GM12878 (cell line): ENCODE results near the gene PPT2. TPM values are rescaled to one million over a fixed set of nuclear protein-coding genes. Genes with fewer than 3 reads are reported as not detected.
A peak's percentile ranks its signal among the peaks of the same experiment; 100 is the strongest.

Source experiments
- ATAC-seq: fragments of 200-7000 bp; cut with Tn5 transposase; 3 replicates; pipeline ENCODE4 v1.9.1; 2020; ENCODE audit warnings: mild to moderate bottlenecking, moderate library complexity
- BruUV-seq: library from RNA; stranded (reverse); fragments of 400-500 nt; replicated peaks from 2 replicates; lab custom pipeline; 2021; lab: Mats Ljungman, UMichigan
- CTCF ChIA-PET: fragments of 300-600 bp; sonication (Branson Sonifier 250); formaldehyde crosslinking; extraction: SDS; loops from one replicate; lab custom pipeline; 2021; ENCODE audit warnings: inconsistent platforms; lab: Yijun Ruan, JAX
- POLR2A ChIA-PET: fragments of 350-600 bp; formaldehyde crosslinking; extraction: SDS; loops from one replicate; lab custom pipeline; 2021; ENCODE audit warnings: inconsistent platforms; lab: Charles Lee
- RAD21 ChIA-PET: fragments of 300-600 bp; sonication (Branson Sonifier 250); formaldehyde crosslinking; loops from one replicate; lab custom pipeline; 2023; ENCODE audit warnings: antibody characterized with exemption; ENCODE audit not compliant: unreplicated experiment; lab: Charles Lee
- SMC1A ChIA-PET: fragments of 300-600 bp; sonication (Branson Sonifier 250); formaldehyde crosslinking; loops from one replicate; lab custom pipeline; 2023; ENCODE audit not compliant: unreplicated experiment, uncharacterized antibody; lab: Charles Lee
- DNase-seq: peaks from one replicate; pipeline ENCODE4 v3.0.0-alpha.2; 2011; ENCODE audit warnings: low read depth, low spot score
- FAIRE-seq: peaks from 3 replicates; lab custom pipeline; 2011; peaks lifted over from hg19 to GRCh38; lab: Jason Lieb, UNC
- H2AFZ ChIP-seq: 2 replicates; pipeline ENCODE4 v1.6.0; 2011; ENCODE audit warnings: low read depth, low read length, control low read depth; ENCODE audit not compliant: control insufficient read depth
- H3K27ac ChIP-seq: 2 replicates; pipeline ENCODE4 v1.5.1; 2011; ENCODE audit warnings: control low read depth; ENCODE audit not compliant: control insufficient read depth, insufficient read depth
- H3K27me3 ChIP-seq, 2 experiments: replicated peaks in 1 of 2; 2 replicates each; pipeline versions ENCODE4 v1.6.0 to v1.6.1; 2011; ENCODE audit warnings: low read length in 1 of 2; ENCODE audit not compliant: control insufficient read depth in 2 of 2, insufficient read depth in 2 of 2
- H3K36me3 ChIP-seq, 2 experiments: 2 replicates each; pipeline ENCODE4 v1.5.1; 2011; ENCODE audit warnings: low read length in 1 of 2; ENCODE audit not compliant: control insufficient read depth in 2 of 2, insufficient read depth in 2 of 2
- H3K4me1 ChIP-seq: 2 replicates; pipeline ENCODE4 v1.6.1; 2011; ENCODE audit warnings: mild to moderate bottlenecking, low read length, moderate library complexity, mixed read lengths; ENCODE audit not compliant: control insufficient read depth, insufficient read depth
- H3K4me2 ChIP-seq: 2 replicates; pipeline ENCODE4 v1.6.0; 2011; ENCODE audit warnings: control low read depth; ENCODE audit not compliant: control insufficient read depth, insufficient read depth
- H3K4me3 ChIP-seq: fragments of 200-600 bp; sonication (generic); 2 replicates; pipeline ENCODE4 v1.5.1; 2016
- H3K79me2 ChIP-seq: 2 replicates; pipeline ENCODE4 v1.6.0; 2011; ENCODE audit warnings: low read length; ENCODE audit not compliant: control insufficient read depth, insufficient read depth
- H3K9ac ChIP-seq: 2 replicates; pipeline ENCODE4 v1.8.0; 2011; ENCODE audit warnings: low read length, control low read depth, mixed read lengths; ENCODE audit not compliant: control insufficient read depth, insufficient read depth
- H3K9me3 ChIP-seq: replicated peaks from 3 replicates; pipeline ENCODE4 v1.5.1; 2011; ENCODE audit warnings: mild to moderate bottlenecking, low read length; ENCODE audit not compliant: control insufficient read depth, insufficient read depth
- H4K20me1 ChIP-seq: 2 replicates; pipeline ENCODE4 v1.6.0; 2011; ENCODE audit not compliant: control insufficient read depth, insufficient read depth
- ESRRA ChIP-seq: IDR thresholded peaks from 2 replicates; pipeline ENCODE4 v1.6.1; 2012; ENCODE audit warnings: mild to moderate bottlenecking, low read length, improper control_type of control experiment
- POLR2A ChIP-seq: IDR thresholded peaks from 2 replicates; pipeline ENCODE4 v1.6.1; 2011; ENCODE audit warnings: low read depth, mild to moderate bottlenecking, low read length
- WGBS: methylation state at CpG from one replicate; pipeline ENCODE4 v1.1.6; 2016; ENCODE audit warnings: low lambda C conversion rate; ENCODE audit not compliant: insufficient replicate concordance, insufficient coverage; ENCODE audit errors: missing lambda C conversion rate; 5-methylcytosine and 5-hydroxymethylcytosine counted together
- in situ Hi-C: fragments of 300-500 bp; cut with MboI; formaldehyde crosslinking; loops from 9 replicates; pipeline ENCODE4 v1.14.3; 2018; ENCODE audit warnings: mixed read lengths
- intact Hi-C: fragments of 100-400 bp; cut with micrococcal nuclease; formaldehyde crosslinking; loops from one replicate; pipeline ENCODE4 v1.14.2; 2022; ENCODE audit not compliant: unreplicated experiment
- polyA plus RNA-seq, 11 experiments: library from polyadenylated mRNA; depleted of rRNA in 4 of 11; unstranded in 6 of 11; stranded (reverse) in 5 of 11; fragments of >200 nt; fragmentation: Nextera tagmentation in 4 of 11; fragmentation: Illumina TruSeq in 1 of 11; extraction: Ambion mirVana in 4 of 11; extraction: Trizol in 1 of 11; gene quantifications; 1 replicate in 1 of 11; 2 replicates in 10 of 11; pipeline versions ENCODE4 v1.2.1 to v1.2.3, GENCODE V29; 2011 to 2016; ENCODE audit warnings: inconsistent platforms in 2 of 11, missing spikeins in 2 of 11, low read depth in 1 of 11
- total RNA-seq, 4 experiments: library from RNA; depleted of rRNA in 3 of 4; stranded (reverse); fragments of >200 nt in 3 of 4; fragmentation: Illumina TruSeq in 1 of 4; extraction: Trizol in 1 of 4; gene quantifications; 2 replicates each; pipeline versions ENCODE4 v1.2.1 to v1.2.3, GENCODE V29; 2013 to 2021
- TF ChIP-seq, protein P1 (sequence below): fragments of 150-350 bp; IDR thresholded peaks from 2 replicates; pipeline ENCODE4 v1.6.1; 2014; ENCODE audit warnings: mild to moderate bottlenecking, low read depth, low read length
- TF ChIP-seq, protein P2 (sequence below): fragments of 450-650 bp; IDR thresholded peaks from 2 replicates; pipeline ENCODE4 v1.6.1; 2017; ENCODE audit warnings: mild to moderate bottlenecking, low read depth, inconsistent platforms; ENCODE audit not compliant: poor library complexity, severe bottlenecking

Gene PPT2
- total and polyA plus RNA-seq, 10 of the 15 experiments (the other 5 are each of a cell fraction or from before 2014, with no cell fraction given) = 1.3 to 25.5 (median 5.5) TPM

DNA sequence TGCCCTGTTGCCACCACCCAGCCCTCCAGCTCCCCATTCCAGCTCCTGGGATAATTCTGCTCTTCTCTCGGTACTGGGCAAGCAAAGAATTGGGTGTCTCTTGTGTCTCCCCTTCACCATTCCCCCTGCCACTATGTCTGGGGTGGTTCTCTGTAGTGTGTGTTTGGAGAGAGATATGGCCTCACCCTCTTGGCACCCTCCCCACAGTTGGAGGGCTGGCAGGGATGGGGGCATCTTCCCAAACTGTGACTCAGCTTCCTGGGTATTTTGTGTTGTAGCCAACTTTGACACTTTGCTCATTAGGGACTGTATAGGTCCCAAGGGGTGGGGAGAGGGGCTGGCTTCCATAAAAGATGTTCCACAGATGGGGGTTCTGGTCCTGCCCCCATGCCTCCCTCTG lies 46.5 kb upstream of the PPT2 start:
- H3K9ac ChIP-seq = no peak overlapping the region
- 36% methylated on average over 1 of the region's 1 CpG for WGBS
- ChIA-PET RAD21 (no interaction called here), POLR2A (no interaction called here), SMC1A (no interaction called here), CTCF (interaction anchor here (2.4 kb wide), 1 partner anchor 11 kb away, joined by 6 read pairs; no protein-coding TSS in a partner anchor)
- H3K79me2 ChIP-seq = no peaks in the 10 kb centered on the region
- no TSS peak for BruUV-seq
- no peak for ATAC-seq
- FAIRE-seq = no peak
- no peaks in the 10 kb centered on the region for H4K20me1 ChIP-seq
- in situ Hi-C loops (no loop called here), intact Hi-C loops (no loop called here)
- H3K36me3 ChIP-seq = no peaks in the 10 kb centered on the region
- DNase-seq = no peak
- TF ChIP-seq ESRRA (no peak), POLR2A (peak; percentile 44)
- TF ChIP-seq, protein P1, sequence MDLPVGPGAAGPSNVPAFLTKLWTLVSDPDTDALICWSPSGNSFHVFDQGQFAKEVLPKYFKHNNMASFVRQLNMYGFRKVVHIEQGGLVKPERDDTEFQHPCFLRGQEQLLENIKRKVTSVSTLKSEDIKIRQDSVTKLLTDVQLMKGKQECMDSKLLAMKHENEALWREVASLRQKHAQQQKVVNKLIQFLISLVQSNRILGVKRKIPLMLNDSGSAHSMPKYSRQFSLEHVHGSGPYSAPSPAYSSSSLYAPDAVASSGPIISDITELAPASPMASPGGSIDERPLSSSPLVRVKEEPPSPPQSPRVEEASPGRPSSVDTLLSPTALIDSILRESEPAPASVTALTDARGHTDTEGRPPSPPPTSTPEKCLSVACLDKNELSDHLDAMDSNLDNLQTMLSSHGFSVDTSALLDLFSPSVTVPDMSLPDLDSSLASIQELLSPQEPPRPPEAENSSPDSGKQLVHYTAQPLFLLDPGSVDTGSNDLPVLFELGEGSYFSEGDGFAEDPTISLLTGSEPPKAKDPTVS = no peak
- TF ChIP-seq, protein P2, sequence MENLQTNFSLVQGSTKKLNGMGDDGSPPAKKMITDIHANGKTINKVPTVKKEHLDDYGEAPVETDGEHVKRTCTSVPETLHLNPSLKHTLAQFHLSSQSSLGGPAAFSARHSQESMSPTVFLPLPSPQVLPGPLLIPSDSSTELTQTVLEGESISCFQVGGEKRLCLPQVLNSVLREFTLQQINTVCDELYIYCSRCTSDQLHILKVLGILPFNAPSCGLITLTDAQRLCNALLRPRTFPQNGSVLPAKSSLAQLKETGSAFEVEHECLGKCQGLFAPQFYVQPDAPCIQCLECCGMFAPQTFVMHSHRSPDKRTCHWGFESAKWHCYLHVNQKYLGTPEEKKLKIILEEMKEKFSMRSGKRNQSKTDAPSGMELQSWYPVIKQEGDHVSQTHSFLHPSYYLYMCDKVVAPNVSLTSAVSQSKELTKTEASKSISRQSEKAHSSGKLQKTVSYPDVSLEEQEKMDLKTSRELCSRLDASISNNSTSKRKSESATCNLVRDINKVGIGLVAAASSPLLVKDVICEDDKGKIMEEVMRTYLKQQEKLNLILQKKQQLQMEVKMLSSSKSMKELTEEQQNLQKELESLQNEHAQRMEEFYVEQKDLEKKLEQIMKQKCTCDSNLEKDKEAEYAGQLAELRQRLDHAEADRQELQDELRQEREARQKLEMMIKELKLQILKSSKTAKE = no peak
- H3K27me3 ChIP-seq = peaks cover 0 to 4% of the 10 kb centered on the region in 2 experiments; a peak in 2 of 4 replicates
- H2AFZ ChIP-seq = no peak overlapping the region
- no peak overlapping the region for H3K4me2 ChIP-seq
- H3K9me3 ChIP-seq = no peaks in the 10 kb centered on the region
- no peaks in the 10 kb centered on the region for H3K4me1 ChIP-seq
- no peak overlapping the region for H3K27ac ChIP-seq
- H3K4me3 ChIP-seq = no peak overlapping the region
